HFFc6 (cell line): ENCODE results near the gene PIGT. TPM values are rescaled to one million over a fixed set of nuclear protein-coding genes. Genes with fewer than 3 reads are reported as not detected.
A peak's percentile ranks its signal among the peaks of the same experiment; 100 is the strongest.

Source experiments
- DNase-seq: peaks from one replicate; pipeline ENCODE4 v3.0.0-alpha.2; 2018
- H3K27ac Mint-ChIP-seq: 2 replicates; pipeline ENCODE4 v1.8.0; 2020; ENCODE audit warnings: mild to moderate bottlenecking, mixed read lengths
- H3K27me3 Mint-ChIP-seq: 2 replicates; pipeline ENCODE4 v1.8.0; 2021; ENCODE audit warnings: mild to moderate bottlenecking, moderate library complexity, mixed read lengths; ENCODE audit not compliant: insufficient read depth
- H3K36me3 Mint-ChIP-seq: 2 replicates; pipeline ENCODE4 v1.8.0; 2021; ENCODE audit warnings: low read depth, mixed read lengths
- H3K4me1 Mint-ChIP-seq: 2 replicates; pipeline ENCODE4 v1.8.0; 2020; ENCODE audit warnings: low read depth, mixed read lengths
- H3K4me3 Mint-ChIP-seq: 2 replicates; pipeline ENCODE4 v1.8.0; 2020; ENCODE audit warnings: mild to moderate bottlenecking, moderate library complexity, mixed read lengths
- H3K9me3 Mint-ChIP-seq: 2 replicates; pipeline ENCODE4 v1.8.0; 2020; ENCODE audit warnings: mild to moderate bottlenecking, mixed read lengths
- CTCF ChIP-seq: fragments of 200-600 bp; sonication (generic); IDR thresholded peaks from 2 replicates; pipeline ENCODE4 v1.5.0; 2021; ENCODE audit warnings: antibody characterized with exemption, mild to moderate bottlenecking
- long read RNA-seq: library from polyadenylated mRNA; unstranded; transcript quantifications from one replicate; pipeline ENCODE4 v2.0.0, GENCODE V29; 2019
- total RNA-seq, 6 experiments: library from RNA; stranded (reverse); fragmentation: NEBNext Ultra II Directional; extraction: Animal tissue kit (Norgen Biotek cat#: 25700); gene quantifications; 2 replicates in 1 of 6; 3 replicates in 5 of 6; pipeline ENCODE4 v1.2.3, GENCODE V29; 2021

PIGT gene
- 10 to 100 TPM; 76.7 to 94.0 (median 81.8) TPM for total RNA-seq
- long read RNA-seq, transcript PIGT-201 (10 exons, 1,880 nt), result minor isoform, 12 of 142 reads
- long read RNA-seq, transcript PIGT-202 (12 exons, 2,245 nt), result major isoform, 85 of 142 reads
- long read RNA-seq, partial matches to known transcripts, result 15 of 142 reads
- long read RNA-seq, other reads (novel, unspliced or antisense), result 15 of 142 reads

- peaks cover 59% of the 10 kb centered on the region for H3K4me1 Mint-ChIP-seq
- H3K9me3 Mint-ChIP-seq, result no peaks in the 10 kb centered on the region
- H3K4me3 Mint-ChIP-seq, result peak within 1 kb of the TSS; percentile 95
- peak; percentile 79 for DNase-seq
- peaks cover 12% of the 10 kb centered on the region; the same call in 1 of the 2 replicates for H3K36me3 Mint-ChIP-seq
- TF ChIP-seq CTCF, result no peak
- peak within 1 kb of the TSS; percentile 96 for H3K27ac Mint-ChIP-seq
- H3K27me3 Mint-ChIP-seq, result no peaks in the 10 kb centered on the region; the same call in 1 of the 2 replicates
Measured at GRCh38 chr20:45415822-45416637, at the start of gene PIGT. Gene PIGT (plus strand): TSS chr20:45416141. CDS start chr20:45416157, 16 bp downstream.

GRCh38 chr20:45366192-45366591 is 49.7 kb upstream of the PIGT start:
- Mint-ChIP-seq H3K27me3 (peaks cover 5% of the 10 kb centered on the region; the same call in 1 of the 2 replicates), H3K27ac (no peak overlapping the region), H3K4me3 (no peak overlapping the region), H3K9me3 (no peaks in the 10 kb centered on the region), H3K36me3 (peaks cover 5% of the 10 kb centered on the region), H3K4me1 (peaks cover 14% of the 10 kb centered on the region)
- no peak for DNase-seq
- no peak for TF ChIP-seq CTCF

DNA sequence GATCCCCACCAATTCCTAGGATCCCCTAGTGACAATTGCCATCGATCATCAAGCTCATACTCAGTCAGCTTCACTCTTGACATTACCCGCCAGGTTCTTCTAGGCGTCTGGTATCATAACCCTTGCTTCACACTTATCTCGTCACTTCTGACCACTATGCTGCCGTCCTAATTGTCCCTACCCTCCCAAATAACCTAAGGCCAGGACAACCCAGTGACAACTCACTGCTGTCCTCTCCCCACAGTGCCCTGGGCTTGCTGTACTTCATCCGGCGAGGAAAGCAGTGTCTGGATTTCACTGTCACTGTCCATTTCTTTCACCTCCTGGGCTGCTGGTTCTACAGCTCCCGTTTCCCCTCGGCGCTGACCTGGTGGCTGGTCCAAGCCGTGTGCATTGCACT is 49.3 kb upstream of the PIGT start:
- no peaks in the 10 kb centered on the region for H3K9me3 Mint-ChIP-seq
- no peak overlapping the region for H3K27ac Mint-ChIP-seq
- H3K4me3 Mint-ChIP-seq, result no peak overlapping the region
- H3K4me1 Mint-ChIP-seq, result peaks cover 14% of the 10 kb centered on the region
- peaks cover 5% of the 10 kb centered on the region for H3K36me3 Mint-ChIP-seq
- DNase-seq, result no peak
- TF ChIP-seq CTCF, result no peak
- peaks cover 5% of the 10 kb centered on the region; the same call in 1 of the 2 replicates for H3K27me3 Mint-ChIP-seq

GRCh38 chr20:45367126-45367525 is 48.8 kb upstream of the PIGT start:
- no peak for DNase-seq
- Mint-ChIP-seq H3K27ac (no peak overlapping the region), H3K4me3 (no peak overlapping the region), H3K36me3 (peaks cover 5% of the 10 kb centered on the region), H3K4me1 (peaks cover 14% of the 10 kb centered on the region), H3K27me3 (peaks cover 5% of the 10 kb centered on the region; the same call in 1 of the 2 replicates), H3K9me3 (no peaks in the 10 kb centered on the region)
- TF ChIP-seq CTCF, result no peak

DNA sequence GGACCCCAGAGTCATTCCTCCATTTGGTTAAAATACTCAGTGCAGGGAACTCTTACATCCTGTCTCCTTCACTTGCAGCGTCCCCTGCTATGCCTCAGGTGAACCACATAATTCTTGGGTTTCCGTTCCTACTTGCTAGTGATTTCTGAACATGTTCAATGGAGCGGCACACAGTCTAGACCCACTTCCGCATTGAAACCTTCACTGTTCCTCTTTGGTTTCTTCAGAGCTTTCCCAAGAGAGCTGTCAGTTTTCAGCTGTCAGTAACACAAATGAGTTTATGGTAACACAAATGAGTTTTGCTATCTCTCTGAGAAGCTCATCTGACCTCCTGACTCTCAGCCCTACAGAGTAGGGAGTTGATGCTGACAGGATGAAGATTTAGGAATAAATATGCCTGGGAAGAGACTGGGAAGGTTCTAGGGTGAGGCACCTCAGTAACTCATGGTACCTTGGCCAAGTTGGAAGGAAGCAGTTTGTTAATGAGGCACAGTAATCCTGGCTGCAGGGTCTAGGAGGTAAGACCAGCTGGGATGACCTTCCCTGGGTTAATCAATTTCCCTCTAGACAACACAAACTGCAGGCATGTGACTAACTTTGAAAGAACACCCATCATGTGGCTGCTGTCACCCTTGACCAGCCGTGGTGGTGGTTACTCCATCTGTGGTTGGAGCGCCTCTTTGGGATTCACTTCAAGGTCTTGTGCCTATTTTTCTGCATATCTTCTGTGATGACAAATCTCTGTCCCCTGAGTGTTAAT is 47.5 kb upstream of the PIGT start:
- no peak for DNase-seq
- peaks cover 13% of the 10 kb centered on the region for H3K4me1 Mint-ChIP-seq
- TF ChIP-seq CTCF, result no peak
- no peaks in the 10 kb centered on the region for H3K9me3 Mint-ChIP-seq
- peaks cover 5% of the 10 kb centered on the region for H3K36me3 Mint-ChIP-seq
- no peak overlapping the region for H3K27ac Mint-ChIP-seq
- peaks cover 2% of the 10 kb centered on the region; the same call in 1 of the 2 replicates for H3K27me3 Mint-ChIP-seq
- H3K4me3 Mint-ChIP-seq, result no peak overlapping the region
